Vagina (tissue), 2 donors: ENCODE measurements around the gene TENM4.

Experiments used
- POLR2AphosphoS5 ChIP-seq, 2 donors: sonication (generic); formaldehyde crosslinking; IDR thresholded peaks; one replicate each; pipeline ENCODE4 v1.9.0; 2017; ENCODE audit warnings: antibody characterized with exemption in 2 of 2, mild to moderate bottlenecking in 2 of 2, low read depth in 1 of 2; ENCODE audit not compliant: insufficient read depth in 1 of 2
- TF ChIP-seq, protein P1 (sequence below), 3 experiments: fragments of 450-650 bp in 2 of 3; fragments of 200-600 bp in 1 of 3; sonication (generic) in 1 of 3; IDR thresholded peaks; one replicate each; pipeline ENCODE4 v1.5.1; 2017 to 2019; ENCODE audit warnings: antibody characterized with exemption in 3 of 3, mild to moderate bottlenecking in 2 of 3, moderate library complexity in 2 of 3

DNA sequence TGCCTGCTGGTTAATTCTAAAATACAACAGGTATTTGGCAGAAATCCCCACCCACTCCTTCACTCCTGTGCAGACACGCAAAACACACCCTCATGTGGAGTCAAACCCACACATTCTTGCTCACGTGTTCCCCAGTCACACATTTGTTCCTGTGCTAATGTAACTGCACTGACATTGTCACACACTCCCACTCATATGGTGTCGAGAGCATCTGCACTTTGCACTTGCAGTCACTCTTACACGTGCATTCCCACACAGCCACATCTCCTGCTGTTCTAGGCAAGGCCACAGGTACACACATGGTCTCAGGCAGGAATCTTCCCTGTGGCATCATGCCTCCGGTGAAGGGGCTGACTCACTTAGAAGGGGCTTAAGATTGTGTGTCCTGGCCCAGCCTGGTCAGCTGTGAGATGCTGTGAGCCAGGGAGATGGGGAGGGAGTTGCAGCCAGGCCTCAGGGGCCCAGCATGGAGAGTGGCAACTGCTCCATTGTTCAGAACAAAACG lies 395.0 kb downstream of the TENM4 start:
- TF ChIP-seq, protein P1, sequence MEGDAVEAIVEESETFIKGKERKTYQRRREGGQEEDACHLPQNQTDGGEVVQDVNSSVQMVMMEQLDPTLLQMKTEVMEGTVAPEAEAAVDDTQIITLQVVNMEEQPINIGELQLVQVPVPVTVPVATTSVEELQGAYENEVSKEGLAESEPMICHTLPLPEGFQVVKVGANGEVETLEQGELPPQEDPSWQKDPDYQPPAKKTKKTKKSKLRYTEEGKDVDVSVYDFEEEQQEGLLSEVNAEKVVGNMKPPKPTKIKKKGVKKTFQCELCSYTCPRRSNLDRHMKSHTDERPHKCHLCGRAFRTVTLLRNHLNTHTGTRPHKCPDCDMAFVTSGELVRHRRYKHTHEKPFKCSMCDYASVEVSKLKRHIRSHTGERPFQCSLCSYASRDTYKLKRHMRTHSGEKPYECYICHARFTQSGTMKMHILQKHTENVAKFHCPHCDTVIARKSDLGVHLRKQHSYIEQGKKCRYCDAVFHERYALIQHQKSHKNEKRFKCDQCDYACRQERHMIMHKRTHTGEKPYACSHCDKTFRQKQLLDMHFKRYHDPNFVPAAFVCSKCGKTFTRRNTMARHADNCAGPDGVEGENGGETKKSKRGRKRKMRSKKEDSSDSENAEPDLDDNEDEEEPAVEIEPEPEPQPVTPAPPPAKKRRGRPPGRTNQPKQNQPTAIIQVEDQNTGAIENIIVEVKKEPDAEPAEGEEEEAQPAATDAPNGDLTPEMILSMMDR (IDR thresholded peaks at IDR 0.05) = no peak
- no peak for TF ChIP-seq POLR2AphosphoS5 (IDR thresholded peaks at IDR 0.05; ENCODE audit: insufficient read depth in 1 of 2, low read depth in 1 of 2)
